Lung (tissue), 12 donors: ENCODE data around the gene CSNK1G1. TPM values are rescaled to one million over a fixed set of nuclear protein-coding genes. Genes with fewer than 3 reads are reported as not detected.

Experiments
- ATAC-seq: fragments of 200-7000 bp; cut with Tn5 transposase; one replicate; pipeline ENCODE4 v1.9.1; 2020; ENCODE audit warnings: moderate number of reproducible peaks; ENCODE audit not compliant: insufficient read depth, low FRiP score
- DNase-seq, 3 donors: peaks; one replicate each; pipeline ENCODE4 v3.0.0-alpha.2; 2013 to 2017
- H3K27ac ChIP-seq, 2 donors: one replicate each; pipeline ENCODE4 v1.5.1; 2013; ENCODE audit warnings: mild to moderate bottlenecking in 2 of 2, moderate library complexity in 2 of 2, control low read depth in 1 of 2, inconsistent platforms in 1 of 2, low read depth in 1 of 2, low read length in 1 of 2
- H3K27me3 ChIP-seq, 3 donors: one replicate each; pipeline ENCODE4 v1.5.1; 2013; ENCODE audit warnings: low read length in 2 of 3; ENCODE audit not compliant: control insufficient read depth in 3 of 3, insufficient read depth in 3 of 3
- H3K36me3 ChIP-seq, 4 donors: one replicate each; pipeline ENCODE4 v1.5.1; 2013; ENCODE audit warnings: low read length in 4 of 4, mild to moderate bottlenecking in 1 of 4, moderate library complexity in 1 of 4; ENCODE audit not compliant: control insufficient read depth in 4 of 4, insufficient read depth in 4 of 4
- H3K4me1 ChIP-seq, 5 donors: one replicate each; pipeline ENCODE4 v1.5.1; 2013; ENCODE audit warnings: low read length in 5 of 5, mild to moderate bottlenecking in 2 of 5, moderate library complexity in 1 of 5; ENCODE audit not compliant: control insufficient read depth in 5 of 5, insufficient read depth in 5 of 5
- H3K4me3 ChIP-seq: one replicate; pipeline ENCODE4 v1.5.1; 2013; ENCODE audit warnings: mild to moderate bottlenecking, control low read depth, moderate library complexity
- H3K9ac ChIP-seq, 2 donors: one replicate each; pipeline ENCODE4 v1.5.1; 2013; ENCODE audit warnings: low read length in 2 of 2, control low read depth in 1 of 2; ENCODE audit not compliant: insufficient read depth in 1 of 2
- H3K9me3 ChIP-seq, 4 donors: one replicate each; pipeline ENCODE4 v1.5.1; 2013; ENCODE audit warnings: low read length in 3 of 4, mild to moderate bottlenecking in 1 of 4, moderate library complexity in 1 of 4; ENCODE audit not compliant: control insufficient read depth in 4 of 4, insufficient read depth in 3 of 4
- WGBS, 2 donors: extraction: QIAGEN DNeasy Blood & Tissue Kit; methylation state at CpG; one replicate each; pipeline ENCODE4 v1.1.7; 2013; 5-methylcytosine and 5-hydroxymethylcytosine counted together
- polyA plus RNA-seq, 2 donors: library from polyadenylated mRNA; stranded (reverse); fragments of 200-250 nt; gene quantifications; one replicate each; pipeline ENCODE4 v1.2.1, GENCODE V29; 2013
- total RNA-seq, 2 donors: library from RNA; depleted of rRNA in 1 of 2; stranded (reverse); fragments of >200 nt in 1 of 2; gene quantifications; one replicate each; pipeline ENCODE4 v1.2.1, GENCODE V29; 2014 to 2021
- TF ChIP-seq, protein P1 (sequence below): IDR thresholded peaks from 2 replicates; pipeline ENCODE4 v1.5.1; 2012; ENCODE audit warnings: mild to moderate bottlenecking; ENCODE audit errors: control extremely low read depth, extremely low read depth
- donor health status: control.
- donor health status: control.
- donor health status: Bipolar disorder and iron deficiency.
- donor health status: healthy.
- donor health status: DM: yes; HTN: yes; CAD: no.

Gene CSNK1G1
- total and polyA plus RNA-seq, 4 donors = 3.0 to 50.4 (median 12.9) TPM

- WGBS, 2 donors = 85 to 89% methylated on average over 2 of the region's 2 CpGs
- Histone ChIP-seq H3K4me3 (no peak overlapping the region), H3K9ac (no peak overlapping the region), H3K27me3 (no peaks in the 10 kb centered on the region), H3K36me3 (no peaks in the 10 kb centered on the region), H3K9me3 (peaks cover 0 to 2% (median 0%) of the 10 kb centered on the region in 4 donors), H3K27ac (no peak overlapping the region), H3K4me1 (no peaks in the 10 kb centered on the region)
- TF ChIP-seq, protein P1, sequence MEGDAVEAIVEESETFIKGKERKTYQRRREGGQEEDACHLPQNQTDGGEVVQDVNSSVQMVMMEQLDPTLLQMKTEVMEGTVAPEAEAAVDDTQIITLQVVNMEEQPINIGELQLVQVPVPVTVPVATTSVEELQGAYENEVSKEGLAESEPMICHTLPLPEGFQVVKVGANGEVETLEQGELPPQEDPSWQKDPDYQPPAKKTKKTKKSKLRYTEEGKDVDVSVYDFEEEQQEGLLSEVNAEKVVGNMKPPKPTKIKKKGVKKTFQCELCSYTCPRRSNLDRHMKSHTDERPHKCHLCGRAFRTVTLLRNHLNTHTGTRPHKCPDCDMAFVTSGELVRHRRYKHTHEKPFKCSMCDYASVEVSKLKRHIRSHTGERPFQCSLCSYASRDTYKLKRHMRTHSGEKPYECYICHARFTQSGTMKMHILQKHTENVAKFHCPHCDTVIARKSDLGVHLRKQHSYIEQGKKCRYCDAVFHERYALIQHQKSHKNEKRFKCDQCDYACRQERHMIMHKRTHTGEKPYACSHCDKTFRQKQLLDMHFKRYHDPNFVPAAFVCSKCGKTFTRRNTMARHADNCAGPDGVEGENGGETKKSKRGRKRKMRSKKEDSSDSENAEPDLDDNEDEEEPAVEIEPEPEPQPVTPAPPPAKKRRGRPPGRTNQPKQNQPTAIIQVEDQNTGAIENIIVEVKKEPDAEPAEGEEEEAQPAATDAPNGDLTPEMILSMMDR = no peak
- DNase-seq = no peak
- no peak for ATAC-seq
Observed at GRCh38 chr15:64263567-64263966, 92.4 kb downstream of the CSNK1G1 start.

DNA sequence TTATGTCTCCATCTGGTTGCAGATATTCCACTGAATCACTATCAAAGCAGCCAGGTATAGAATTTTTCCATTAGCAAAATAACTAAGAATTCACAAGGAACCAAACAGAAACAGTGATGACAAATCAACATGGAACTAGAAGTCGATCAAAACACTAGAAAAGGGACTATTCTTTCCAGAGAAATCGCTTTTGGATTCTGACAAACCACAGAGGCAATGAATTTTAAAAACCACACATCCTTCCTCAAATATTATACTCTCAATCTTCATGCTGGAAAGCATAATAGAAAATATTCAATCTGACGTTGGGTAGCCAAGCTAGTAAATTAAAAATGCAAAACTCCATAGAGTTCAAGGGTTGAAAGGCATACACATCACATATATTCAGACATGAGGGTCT, 99.9 kb downstream of the CSNK1G1 start:
- no peak overlapping the region for H3K27ac ChIP-seq
- H3K4me3 ChIP-seq = no peak overlapping the region
- 33 to 77% methylated on average over 3 of the region's 3 CpGs for WGBS, 2 donors
- H3K36me3 ChIP-seq = peaks cover 0 to 2% (median under 1%) of the 10 kb centered on the region in 4 donors
- TF ChIP-seq, protein P1 = no peak
- peaks cover 0 to 3% (median 0%) of the 10 kb centered on the region in 4 donors for H3K9me3 ChIP-seq
- ATAC-seq = no peak
- H3K27me3 ChIP-seq = no peaks in the 10 kb centered on the region
- no peak overlapping the region for H3K9ac ChIP-seq
- DNase-seq = no peak
- H3K4me1 ChIP-seq = no peaks in the 10 kb centered on the region

- Histone ChIP-seq H3K27me3 (no peaks in the 10 kb centered on the region), H3K9ac (no peak overlapping the region), H3K4me1 (peaks cover 0 to 3% (median 0%) of the 10 kb centered on the region in 5 donors), H3K36me3 (peaks cover 0 to 2% (median 0%) of the 10 kb centered on the region in 4 donors), H3K4me3 (no peak overlapping the region), H3K9me3 (peaks cover 0 to under 1% (median 0%) of the 10 kb centered on the region in 4 donors), H3K27ac (no peak overlapping the region)
- ATAC-seq (no peak), DNase-seq (no peak)
- TF ChIP-seq, protein P1 = no peak
Observed at GRCh38 chr15:64251658-64252057, 104.3 kb downstream of the CSNK1G1 start.

- TF ChIP-seq, protein P1 = no peak
- DNase-seq = peak in 1 of 3 donors; percentile 4
- no peak overlapping the region for H3K9ac ChIP-seq
- H3K4me3 ChIP-seq = no peak overlapping the region
- 59 to 74% methylated on average over 2 of the region's 2 CpGs for WGBS, 2 donors
- ATAC-seq = no peak
- H3K27ac ChIP-seq = no peak overlapping the region
- H3K9me3 ChIP-seq = no peaks in the 10 kb centered on the region
- no peaks in the 10 kb centered on the region for H3K27me3 ChIP-seq
- H3K36me3 ChIP-seq = peaks cover 0 to 2% (median 0%) of the 10 kb centered on the region in 4 donors
- peaks cover 0 to 3% (median 0%) of the 10 kb centered on the region in 5 donors for H3K4me1 ChIP-seq
Observed at GRCh38 chr15:64251121-64251520, 104.9 kb downstream of the CSNK1G1 start.
